H1 (cell line): Measurements from ENCODE around the gene LRRC61. TPM values are rescaled to one million over a fixed set of nuclear protein-coding genes. Genes with fewer than 3 reads are reported as not detected.

Experiments
- CTCF ChIA-PET: fragments of 300-600 bp; sonication (Branson Sonifier 250); formaldehyde crosslinking; loops from one replicate; lab custom pipeline; 2021; ENCODE audit not compliant: partially characterized antibody; lab: Charles Lee
- POLR2A ChIA-PET: fragments of 300-600 bp; sonication (Branson Sonifier 250); formaldehyde crosslinking; loops from one replicate; lab custom pipeline; 2021; ENCODE audit warnings: inconsistent platforms; ENCODE audit not compliant: partially characterized antibody; lab: Charles Lee
- DNase-seq, 2 experiments: peaks; one replicate each; pipeline versions ENCODE4 v3.0.0 to v3.0.0-alpha.2; 2010 to 2022; ENCODE audit warnings: low spot score in 2 of 2, low read depth in 1 of 2, mixed read lengths in 1 of 2
- FAIRE-seq: peaks from 2 replicates; lab custom pipeline; 2011; peaks lifted over from hg19 to GRCh38; lab: Jason Lieb, UNC
- H2AFZ ChIP-seq: 2 replicates; pipeline ENCODE4 v1.8.1; 2012; ENCODE audit warnings: low read length, inconsistent platforms
- H2AK5ac ChIP-seq: 2 replicates; pipeline ENCODE4 v1.6.1; 2013; ENCODE audit warnings: low read depth, low read length
- H2BK120ac ChIP-seq: replicated peaks from 2 replicates; pipeline ENCODE3; 2013; ENCODE audit warnings: low read depth, low read length, inconsistent platforms
- H2BK12ac ChIP-seq: 2 replicates; pipeline ENCODE4 v1.6.1; 2013; ENCODE audit warnings: low read depth, low read length
- H2BK15ac ChIP-seq: 2 replicates; pipeline ENCODE4 v1.6.1; 2013; ENCODE audit warnings: low read length
- H2BK20ac ChIP-seq: 2 replicates; pipeline ENCODE4 v1.6.1; 2013; ENCODE audit warnings: low read length
- H2BK5ac ChIP-seq: 2 replicates; pipeline ENCODE4 v1.6.1; 2013; ENCODE audit warnings: low read depth, low read length
- H3K14ac ChIP-seq: 2 replicates; pipeline ENCODE4 v1.6.1; 2013; ENCODE audit warnings: inconsistent platforms; ENCODE audit not compliant: insufficient read length
- H3K18ac ChIP-seq: 2 replicates; pipeline ENCODE4 v1.6.1; 2013; ENCODE audit warnings: low read length; ENCODE audit errors: extremely low read depth
- H3K23ac ChIP-seq: 2 replicates; pipeline ENCODE4 v1.6.1; 2013; ENCODE audit warnings: inconsistent platforms; ENCODE audit not compliant: insufficient read length
- H3K23me2 ChIP-seq: 2 replicates; pipeline ENCODE4 v1.6.1; 2013; ENCODE audit warnings: low read depth, low read length
- H3K27ac ChIP-seq: 2 replicates; pipeline ENCODE4 v1.6.1; 2011; ENCODE audit warnings: low read depth, low read length, inconsistent platforms
- H3K27me3 ChIP-seq, 4 experiments: replicated peaks in 1 of 4; 1 replicate in 1 of 4; 2 replicates in 3 of 4; pipeline versions ENCODE4 v1.6.1 to v1.8.1; 2011 to 2013; ENCODE audit warnings: low read length in 3 of 4, mild to moderate bottlenecking in 3 of 4, inconsistent platforms in 2 of 4, mixed read lengths in 2 of 4, moderate library complexity in 1 of 4; ENCODE audit not compliant: control insufficient read depth in 3 of 4, insufficient read depth in 3 of 4; ENCODE audit errors: extremely low read depth in 1 of 4
- H3K36me3 ChIP-seq, 4 experiments: 2 replicates each; pipeline versions ENCODE4 v1.6.1 to v1.8.1; 2011 to 2013; ENCODE audit warnings: mild to moderate bottlenecking in 4 of 4, low read length in 3 of 4, moderate library complexity in 2 of 4, control low read depth in 1 of 4, inconsistent platforms in 1 of 4; ENCODE audit not compliant: insufficient read depth in 4 of 4, control insufficient read depth in 2 of 4
- H3K4ac ChIP-seq: replicated peaks from 2 replicates; pipeline ENCODE3; 2013; ENCODE audit warnings: low read length, low read depth, mixed read lengths, inconsistent platforms; ENCODE audit not compliant: insufficient read length
- H3K4me1 ChIP-seq, 4 experiments: replicated peaks in 1 of 4; 1 replicate in 1 of 4; 2 replicates in 3 of 4; pipeline versions ENCODE4 v1.6.1 to v1.8.1; 2011 to 2013; ENCODE audit warnings: low read length in 3 of 4, inconsistent platforms in 2 of 4, mixed read lengths in 1 of 4; ENCODE audit not compliant: insufficient read depth in 4 of 4, control insufficient read depth in 3 of 4
- H3K4me2 ChIP-seq, 2 experiments: 2 replicates each; pipeline versions ENCODE4 v1.6.1 to v1.8.1; 2011 to 2013; ENCODE audit warnings: low read depth in 2 of 2, low read length in 2 of 2, control low read depth in 1 of 2, inconsistent platforms in 1 of 2, mild to moderate bottlenecking in 1 of 2; ENCODE audit not compliant: insufficient read depth in 1 of 2
- H3K4me3 ChIP-seq, 4 experiments: fragments of 200-600, 300-600 bp in 1 of 4; sonication (generic), shearing (Covaris generic), sonication (Bioruptor Twin) in 1 of 4; 2 replicates each; pipeline versions ENCODE4 v1.5.1 to v1.8.1; 2011 to 2016; ENCODE audit warnings: low read length in 4 of 4, low read depth in 3 of 4, control low read depth in 2 of 4, inconsistent platforms in 2 of 4, mild to moderate bottlenecking in 2 of 4, mixed read lengths in 1 of 4, moderate library complexity in 1 of 4; ENCODE audit not compliant: insufficient read depth in 2 of 4; ENCODE audit errors: extremely low read depth in 1 of 4
- H3K56ac ChIP-seq: replicated peaks from 2 replicates; pipeline ENCODE3; 2013; ENCODE audit warnings: low read depth, mild to moderate bottlenecking, mixed read lengths, low read length, inconsistent platforms; ENCODE audit not compliant: insufficient read length
- H3K79me1 ChIP-seq: 2 replicates; pipeline ENCODE4 v1.6.1; 2013; ENCODE audit warnings: low read depth, low read length, control low read depth
- H3K79me2 ChIP-seq, 2 experiments: 2 replicates each; pipeline versions ENCODE4 v1.6.1 to v1.8.1; 2012 to 2013; ENCODE audit warnings: low read length in 2 of 2, mild to moderate bottlenecking in 2 of 2, inconsistent platforms in 1 of 2; ENCODE audit not compliant: insufficient read depth in 2 of 2, control insufficient read depth in 1 of 2
- H3K9ac ChIP-seq, 4 experiments: replicated peaks in 1 of 4; 1 replicate in 1 of 4; 2 replicates in 3 of 4; pipeline versions ENCODE4 v1.6.1 to v1.8.1; 2011 to 2013; ENCODE audit warnings: low read depth in 3 of 4, low read length in 3 of 4, control low read depth in 2 of 4, mild to moderate bottlenecking in 2 of 4, moderate library complexity in 2 of 4, inconsistent platforms in 1 of 4; ENCODE audit errors: extremely low read depth in 1 of 4
- H3K9me3 ChIP-seq, 2 experiments: 2 replicates each; pipeline versions ENCODE4 v1.6.1 to v1.8.1; 2012 to 2013; ENCODE audit warnings: mild to moderate bottlenecking in 2 of 2, moderate library complexity in 2 of 2, control low read depth in 1 of 2, inconsistent platforms in 1 of 2, low read depth in 1 of 2, low read length in 1 of 2, mixed read lengths in 1 of 2; ENCODE audit not compliant: insufficient read depth in 2 of 2
- H4K20me1 ChIP-seq, 2 experiments: replicated peaks in 1 of 2; 2 replicates each; pipeline versions ENCODE3 to v1.8.1; 2011 to 2013; ENCODE audit warnings: inconsistent platforms in 2 of 2, low read length in 2 of 2, mild to moderate bottlenecking in 1 of 2; ENCODE audit not compliant: insufficient read depth in 2 of 2, control insufficient read depth in 1 of 2
- H4K5ac ChIP-seq: 2 replicates; pipeline ENCODE4 v1.6.1; 2013; ENCODE audit warnings: low read length, low read depth, mixed read lengths, inconsistent platforms; ENCODE audit not compliant: insufficient read length
- H4K8ac ChIP-seq: 2 replicates; pipeline ENCODE4 v1.8.0; 2013; ENCODE audit warnings: mild to moderate bottlenecking, moderate library complexity, low read length, inconsistent platforms; ENCODE audit not compliant: insufficient read depth; ENCODE audit errors: extremely low read depth
- H4K91ac ChIP-seq: replicated peaks from 2 replicates; pipeline ENCODE3; 2013; ENCODE audit warnings: low read length, mixed read lengths, inconsistent platforms; ENCODE audit not compliant: insufficient read length
- BACH1 ChIP-seq: IDR thresholded peaks from 2 replicates; pipeline ENCODE4 v1.6.1; 2012; ENCODE audit warnings: low read length, improper control_type of control experiment
- CBX5 ChIP-seq: fragments of 300-800, 300-1000 bp; sonication (generic); IDR thresholded peaks from 2 replicates; pipeline ENCODE4 v1.7.1; 2016; ENCODE audit warnings: antibody characterized with exemption, low read length, low read depth
- CHD1 ChIP-seq: IDR thresholded peaks from 2 replicates; pipeline ENCODE4 v1.6.1; 2012; ENCODE audit warnings: low read depth, low read length, improper control_type of control experiment
- CREB1 ChIP-seq: IDR thresholded peaks from 2 replicates; pipeline ENCODE4 v1.6.1; 2012; ENCODE audit warnings: inconsistent platforms
- CTBP2 ChIP-seq: IDR thresholded peaks from 2 replicates; pipeline ENCODE4 v1.7.0; 2011; ENCODE audit warnings: borderline replicate concordance, mild to moderate bottlenecking, moderate library complexity, mixed read lengths, low read length; ENCODE audit not compliant: insufficient read depth, insufficient read length
- RAD21 ChIP-seq, 2 experiments: IDR thresholded peaks in 1 of 2; conservative IDR thresholded peaks in 1 of 2; 2 replicates each; pipeline ENCODE4 v1.6.1; 2011; ENCODE audit warnings: low read depth in 2 of 2, low read length in 2 of 2, improper control_type of control experiment in 1 of 2, inconsistent platforms in 1 of 2, mild to moderate bottlenecking in 1 of 2, moderate library complexity in 1 of 2
- TEAD4 ChIP-seq: IDR thresholded peaks from 2 replicates; pipeline ENCODE4 v1.6.1; 2012; ENCODE audit warnings: low read depth, low read length, inconsistent platforms, mixed read lengths
- ZNF274 ChIP-seq: IDR thresholded peaks from 2 replicates; pipeline ENCODE4 v1.7.0; 2012; ENCODE audit warnings: low read length, borderline replicate concordance; ENCODE audit errors: extremely low read depth
- WGBS, 2 experiments: shearing (Covaris generic) in 1 of 2; methylation state at CpG; one replicate each; pipeline versions ENCODE4 v1.1.6 to v1.1.7; 2013 to 2015; ENCODE audit warnings: low lambda C conversion rate in 2 of 2, mixed read lengths in 2 of 2, inconsistent platforms in 1 of 2, low coverage in 1 of 2, missing lambda C conversion rate in 1 of 2; ENCODE audit not compliant: insufficient replicate concordance in 2 of 2, insufficient coverage in 1 of 2, insufficient read length in 1 of 2; ENCODE audit errors: extremely low coverage in 1 of 2, missing lambda C conversion rate in 1 of 2; 5-methylcytosine and 5-hydroxymethylcytosine counted together
- polyA plus RNA-seq, 7 experiments: library from polyadenylated mRNA; depleted of rRNA in 3 of 7; stranded (reverse) in 5 of 7; unstranded in 2 of 7; fragments of >200 nt in 5 of 7; fragments of 200-250 nt in 2 of 7; gene quantifications; 1 replicate in 5 of 7; 2 replicates in 1 of 7; 4 replicates in 1 of 7; pipeline versions ENCODE4 v1.2.1 to v1.2.3, GENCODE V29; 2011 to 2013; ENCODE audit warnings: missing spikeins in 2 of 7, mixed read lengths in 2 of 7
- total RNA-seq: library from RNA; stranded (reverse); fragmentation: NEBNext Ultra II Directional; extraction: Animal tissue kit (Norgen Biotek cat#: 25700); gene quantifications from 2 replicates; pipeline ENCODE4 v1.2.1, GENCODE V29; 2021
- TF ChIP-seq, protein P1 (sequence below): IDR thresholded peaks from 2 replicates; pipeline ENCODE4 v1.6.1; 2011; ENCODE audit warnings: low read length, improper control_type of control experiment

Gene LRRC61
- total and polyA plus RNA-seq, 2 of the 8 experiments (the other 6 are each of a cell fraction or from before 2014, with no cell fraction given): 0.73 to 44.8 TPM

DNA sequence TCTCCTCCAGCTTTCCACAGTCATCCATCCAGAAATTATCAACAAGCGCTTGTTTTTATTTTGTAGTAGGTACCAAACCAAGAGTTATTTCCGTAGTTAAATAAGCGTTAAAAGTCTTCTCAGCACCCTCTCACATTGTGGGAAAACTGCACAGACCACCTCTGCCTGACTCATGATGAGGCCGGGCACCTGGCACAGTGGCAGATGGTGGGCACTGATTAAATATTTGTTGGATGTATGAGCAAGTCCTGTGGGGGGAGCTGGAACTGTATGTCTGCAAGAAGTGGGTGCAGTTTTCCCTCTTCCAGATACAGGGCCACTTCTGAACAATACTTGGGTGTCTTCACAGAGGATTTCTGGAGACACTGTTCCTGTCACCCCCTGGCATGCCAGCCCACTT is 40.2 kb downstream of the LRRC61 start:
- Histone ChIP-seq H3K14ac (no peak overlapping the region), H3K18ac (no peak overlapping the region), H3K4me2 (no peak overlapping the region), H4K20me1 (peaks cover 0 to 5% of the 10 kb centered on the region in 2 experiments), H2AFZ (no peak overlapping the region), H2BK5ac (no peak overlapping the region), H4K91ac (no peak overlapping the region), H3K4ac (no peak overlapping the region), H3K9ac (no peak overlapping the region), H3K27me3 (no peaks in the 10 kb centered on the region; a peak in 1 of 7 replicates), H2BK12ac (no peak overlapping the region), H3K9me3 (no peaks in the 10 kb centered on the region), H2BK20ac (no peak overlapping the region), H3K4me1 (peaks cover 14 to 21% (median 15%) of the 10 kb centered on the region in 4 experiments), H3K79me2 (no peaks in the 10 kb centered on the region), H2BK15ac (no peak overlapping the region; the same call in 1 of the 2 replicates), H3K36me3 (no peaks in the 10 kb centered on the region), H2BK120ac (no peak overlapping the region), H3K23me2 (peaks cover 14% of the 10 kb centered on the region; the same call in 1 of the 2 replicates), H3K56ac (no peak overlapping the region), H2AK5ac (no peak overlapping the region), H3K23ac (no peak overlapping the region), H3K27ac (no peak overlapping the region), H3K4me3 (no peak overlapping the region), H4K8ac (no peak overlapping the region), H4K5ac (no peak overlapping the region), H3K79me1 (no peaks in the 10 kb centered on the region; the same call in 1 of the 2 replicates)
- FAIRE-seq (no peak), DNase-seq (no peak)
- CTCF ChIA-PET: interaction anchor here (1.0 to 1.9 kb wide), 6 partner anchors 9 to 511 kb away, joined by 3 to 5 read pairs (median 4); no protein-coding TSS in a partner anchor
- POLR2A ChIA-PET: interaction anchor here (1.0 to 3.8 kb wide), 6 partner anchors 9 to 48 kb away, joined by 3 to 43 read pairs (median 6); no protein-coding TSS in a partner anchor
- WGBS, 2 experiments: 99% methylated on average over 4 of the region's 4 CpGs; no CpG with 5 or more reads in 1 of the 2 experiments
- TF ChIP-seq, protein P1, sequence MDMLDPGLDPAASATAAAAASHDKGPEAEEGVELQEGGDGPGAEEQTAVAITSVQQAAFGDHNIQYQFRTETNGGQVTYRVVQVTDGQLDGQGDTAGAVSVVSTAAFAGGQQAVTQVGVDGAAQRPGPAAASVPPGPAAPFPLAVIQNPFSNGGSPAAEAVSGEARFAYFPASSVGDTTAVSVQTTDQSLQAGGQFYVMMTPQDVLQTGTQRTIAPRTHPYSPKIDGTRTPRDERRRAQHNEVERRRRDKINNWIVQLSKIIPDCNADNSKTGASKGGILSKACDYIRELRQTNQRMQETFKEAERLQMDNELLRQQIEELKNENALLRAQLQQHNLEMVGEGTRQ: no peak
- TF ChIP-seq CHD1 (no peak), CREB1 (no peak), TEAD4 (no peak), BACH1 (no peak), CBX5 (no peak), CTBP2 (no peak), ZNF274 (no peak), RAD21 (IDR thresholded peaks at IDR 0.05 in 1 of 2, conservative IDR thresholded peaks at IDR 0.05 in 1 of 2; ENCODE audit: low read depth in 2 of 2, low read length in 2 of 2) (no peak)
